ENCODE results near the gene SLC2A1. TPM values are rescaled to one million over a fixed set of nuclear protein-coding genes. Genes with fewer than 3 reads are reported as not detected.
"Not testable (repeated sequence)": the region's sequence is repeated elsewhere in the genome, so short reads cannot be mapped to it uniquely, and the experiment has no call there.

The SLC2A1 gene
- total and polyA plus RNA-seq, 11 donors: 10.6 to 196 (median 29.9) TPM

GRCh38 chr1:42908046-42908445, 50.6 kb downstream of the SLC2A1 start:
- Histone ChIP-seq H3K27me3 (no peaks in the 10 kb centered on the region), H3K9me3 (no peaks in the 10 kb centered on the region), H3K4me1 (no peaks in the 10 kb centered on the region), H3K27ac (no peak overlapping the region), H3K4me3 (no peak overlapping the region), H3K36me3 (no peaks in the 10 kb centered on the region)
- ATAC-seq: no peak
- DNase-seq: no peak
- 96 to 97% (median 96%) methylated on average over 3 of the region's 3 CpGs for WGBS, 4 donors
- TF ChIP-seq CTCF (IDR thresholded peaks at IDR 0.05) (no peak), POLR2A (IDR thresholded peaks at IDR 0.05) (no peak)
- intact Hi-C loops (cut with DNase I): loop anchor here in 1 of 10 donors (10.0 kb wide), 1 partner anchor 123 kb away; the partner anchor contains the start of gene TMEM269

GRCh38 chr1:42904434-42904833, 54.2 kb downstream of the SLC2A1 start:
- TF ChIP-seq POLR2A (IDR thresholded peaks at IDR 0.05): no peak
- TF ChIP-seq CTCF (IDR thresholded peaks at IDR 0.05): no peak
- H3K4me3 ChIP-seq: no peak overlapping the region
- no peaks in the 10 kb centered on the region for H3K36me3 ChIP-seq
- H3K9me3 ChIP-seq: no peaks in the 10 kb centered on the region
- no peak for DNase-seq
- 87 to 98% (median 89%) methylated on average over 1 of the region's 1 CpG for WGBS, 4 donors
- no peak for ATAC-seq
- intact Hi-C loops (cut with DNase I): loop anchor here in 1 of 10 donors (10.0 kb wide), 1 partner anchor 120 kb away; the partner anchor contains the start of gene TMEM269
- no peaks in the 10 kb centered on the region for H3K4me1 ChIP-seq
- no peak overlapping the region for H3K27ac ChIP-seq
- H3K27me3 ChIP-seq: no peaks in the 10 kb centered on the region

- WGBS, 4 donors: 90 to 95% (median 92%) methylated on average over 4 of the region's 4 CpGs
- H3K4me3 ChIP-seq, H3K36me3 ChIP-seq, H3K27ac ChIP-seq, DNase-seq, ATAC-seq, H3K4me1 ChIP-seq, H3K27me3 ChIP-seq: not testable (repeated sequence)
- H3K9me3 ChIP-seq: peaks cover 0 to 20% (median 0%) of the 10 kb centered on the region in 12 donors
- intact Hi-C loops (cut with DNase I): loop anchor here in 1 of 10 donors (10.0 kb wide), 1 partner anchor 115 kb away; the partner anchor contains the start of gene TMEM269
Observed at GRCh38 chr1:42899960-42900359, 58.7 kb downstream of the SLC2A1 start.

- TF ChIP-seq CTCF (IDR thresholded peaks at IDR 0.05) (no peak), POLR2A (IDR thresholded peaks at IDR 0.05) (no peak)
- Histone ChIP-seq H3K36me3 (no peaks in the 10 kb centered on the region), H3K9me3 (peaks cover 0 to 12% (median 0%) of the 10 kb centered on the region in 12 donors), H3K27me3 (no peaks in the 10 kb centered on the region), H3K27ac (no peak overlapping the region), H3K4me1 (no peaks in the 10 kb centered on the region), H3K4me3 (no peak overlapping the region)
- intact Hi-C loops (cut with DNase I): no loop called here
- no peak for ATAC-seq
- DNase-seq: no peak
- WGBS, 4 donors: 59 to 66% (median 63%) methylated on average over 2 to 5 of the region's 5 CpGs
Observed at GRCh38 chr1:42891465-42892138, 67.1 kb downstream of the SLC2A1 start.
